ENCODE results near the gene TTC3.

GRCh38 chr21:37032293-37032692 lies 40.8 kb upstream of the TTC3 start:
- TF ChIP-seq CTCF (IDR thresholded peaks at IDR 0.05; ENCODE audit: low read depth, low read length) (no peak), POLR2A (IDR thresholded peaks at IDR 0.05; ENCODE audit: extremely low read depth, insufficient read length) (no peak)
